GM19372 (cell line): ENCODE measurements around the gene MRPL20.
"Not testable (repeated sequence)": the region's sequence is repeated elsewhere in the genome, so short reads cannot be mapped to it uniquely, and the experiment has no call there.

Source experiments
- ATAC-seq: cut with Tn5 transposase; IDR thresholded peaks from one replicate; pipeline ENCODE4 v1.9.1; 2021; ENCODE audit warnings: mild to moderate bottlenecking, low read depth, moderate library complexity; ENCODE audit not compliant: unreplicated experiment

Gene MRPL20

GRCh38 chr1:1390675-1391074 lies 16.4 kb downstream of the MRPL20 start:
- no peak for ATAC-seq

DNA sequence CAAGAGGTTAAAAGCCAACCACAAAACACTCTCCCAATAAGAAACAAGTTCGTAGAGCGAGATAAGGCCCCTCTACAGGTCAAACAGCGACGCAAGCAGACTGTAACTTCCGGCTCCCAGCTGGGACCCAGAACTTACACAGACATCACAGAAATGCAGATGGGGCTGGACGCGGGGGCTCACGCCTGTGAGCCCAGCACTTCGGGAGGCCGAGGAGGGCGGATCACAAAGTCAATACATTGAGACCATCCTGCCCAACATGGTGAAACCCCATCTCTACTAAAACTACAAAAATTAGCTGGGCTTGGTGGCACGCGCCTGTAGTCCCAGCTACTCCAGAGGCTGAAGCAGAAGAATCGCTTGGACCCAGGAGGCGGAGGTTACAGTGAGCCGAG lies 19.0 kb downstream of the MRPL20 start:
- no peak for ATAC-seq

DNA sequence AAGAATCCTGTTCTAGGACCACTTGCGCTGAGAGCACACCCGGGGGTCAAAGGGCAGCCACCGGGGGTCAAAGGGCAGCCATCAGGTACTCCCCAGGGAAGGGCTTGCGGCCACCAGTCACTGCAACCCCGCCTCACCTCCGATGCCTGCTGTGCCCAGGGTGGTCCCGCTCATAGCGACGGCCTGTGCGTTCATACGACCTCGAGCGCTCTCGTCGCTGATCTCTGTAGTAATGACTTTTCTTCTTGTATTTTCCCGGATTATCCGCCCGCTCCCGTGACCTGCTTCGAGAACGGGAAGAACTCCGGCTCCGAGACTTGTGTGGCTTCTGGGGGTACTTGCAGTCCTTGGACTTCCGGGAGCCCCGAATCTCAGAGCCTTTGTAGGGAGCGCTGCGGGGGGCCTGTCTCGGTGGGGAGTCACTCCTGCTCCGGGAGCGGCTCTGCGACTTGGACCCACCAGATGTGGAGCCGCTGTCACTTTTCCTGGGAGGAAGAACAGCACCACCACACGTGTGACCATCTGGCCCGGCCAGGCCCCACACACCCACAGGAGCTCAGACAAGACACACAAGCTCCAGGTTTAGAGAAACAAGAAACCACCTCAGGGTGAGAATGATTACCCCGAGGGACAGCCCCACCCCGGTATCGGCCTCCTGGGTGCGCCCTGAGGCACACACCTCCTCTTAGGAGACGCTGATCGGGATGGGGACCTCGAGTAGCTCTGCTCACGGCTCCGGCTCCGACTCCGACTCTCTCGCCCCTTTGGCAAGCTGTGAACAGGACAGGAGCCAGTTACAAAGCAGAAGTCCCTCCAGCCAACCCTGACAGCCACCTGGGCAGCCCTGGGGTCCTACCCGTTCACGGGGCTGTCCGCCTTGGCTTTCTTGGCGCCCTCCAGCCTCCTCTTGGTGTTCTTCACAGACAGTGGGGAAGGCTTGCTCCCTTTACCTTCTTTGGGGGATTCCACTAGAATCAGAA lies 19.7 kb downstream of the MRPL20 start:
- no peak for ATAC-seq

- no peak for ATAC-seq
Observed at GRCh38 chr1:1385931-1386330, 21.2 kb downstream of the MRPL20 start.

DNA sequence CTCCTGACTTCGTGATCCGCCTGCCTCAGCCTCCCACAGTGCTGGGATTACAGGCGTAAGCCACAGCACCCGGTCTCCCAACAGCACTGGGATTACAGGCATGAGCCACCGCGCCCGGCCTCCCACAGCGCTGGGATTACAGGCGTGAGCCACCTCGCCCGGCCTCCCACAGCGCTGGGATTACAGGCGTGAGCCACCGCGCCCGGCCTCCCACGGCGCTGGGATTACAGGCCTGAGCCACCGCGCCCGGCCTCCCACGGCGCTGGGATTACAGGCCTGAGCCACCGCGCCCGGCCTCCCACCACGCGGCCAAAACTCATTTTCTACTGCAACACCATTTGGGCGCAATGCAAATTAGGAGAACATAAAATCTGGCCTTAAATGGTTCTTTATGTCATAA lies 21.8 kb downstream of the MRPL20 start:
- not testable (repeated sequence) for ATAC-seq

- ATAC-seq = no peak
Observed at GRCh38 chr1:1381294-1381693, 25.8 kb downstream of the MRPL20 start.

DNA sequence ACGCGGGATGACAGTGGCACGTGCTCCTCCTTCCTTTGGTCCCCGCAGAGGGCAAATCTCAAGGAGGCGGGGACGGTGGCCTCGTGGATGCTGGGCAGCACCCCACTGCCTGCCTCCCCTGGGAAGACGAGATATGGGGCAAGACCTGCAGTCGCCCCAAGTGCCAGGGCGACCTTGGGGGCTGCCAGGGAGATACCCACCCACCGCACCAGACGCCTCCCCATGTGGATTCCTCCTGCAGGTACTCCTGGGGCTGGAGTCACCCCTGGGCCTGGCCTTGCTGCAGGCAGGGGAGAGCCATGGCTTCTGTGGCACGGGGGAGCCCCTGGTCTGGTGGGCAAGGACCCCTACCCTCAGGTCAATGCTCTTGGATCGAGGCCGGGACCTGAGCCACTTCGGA lies 26.2 kb downstream of the MRPL20 start:
- no peak for ATAC-seq

GRCh38 chr1:1377540-1378205 lies 29.4 kb downstream of the MRPL20 start:
- ATAC-seq = no peak

- ATAC-seq = no peak
Observed at GRCh38 chr1:1376551-1377226, 30.4 kb downstream of the MRPL20 start.

DNA sequence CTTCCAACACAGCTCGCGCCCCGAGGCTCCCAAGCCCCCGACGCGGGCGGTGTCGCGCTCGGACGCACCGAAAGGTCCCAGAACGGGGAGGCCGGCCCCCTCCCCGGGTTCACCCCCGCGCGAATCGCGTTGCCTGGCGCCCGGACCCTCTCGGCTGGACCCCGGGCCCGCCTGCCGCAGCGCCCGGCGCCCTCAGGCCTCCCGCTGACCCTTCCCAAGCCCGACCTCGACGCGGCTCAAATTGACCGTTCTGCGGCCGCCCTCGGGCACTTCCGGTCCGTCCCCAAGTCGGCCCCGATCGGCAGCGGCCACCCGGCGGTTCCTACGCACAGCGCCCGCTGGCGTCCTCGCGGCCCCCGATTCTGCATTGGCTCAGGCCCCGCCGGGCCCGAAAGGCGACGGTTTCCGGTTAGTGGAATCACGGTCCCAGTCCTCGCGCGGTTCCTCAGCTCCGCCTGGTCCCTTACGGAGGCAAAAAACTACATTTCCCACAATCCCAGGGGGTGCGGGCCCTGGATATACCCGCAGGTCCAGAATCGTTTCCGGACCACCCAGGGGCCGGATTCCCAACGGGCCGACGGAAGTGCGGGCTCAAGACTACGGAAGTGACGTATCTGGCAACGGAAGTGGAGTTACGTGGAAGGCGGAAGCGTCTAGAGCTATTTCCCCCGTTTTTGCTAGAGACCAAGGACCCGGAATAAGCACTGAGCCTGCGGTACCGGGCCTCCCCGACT lies 32.0 kb downstream of the MRPL20 start, which contains the start of gene AURKAIP1:
Gene AURKAIP1, minus strand, starts transcription at position 279 of the 734 bp plus-strand sequence. CDS start 451 bp downstream, outside the sequence.
- peak; percentile 88 for ATAC-seq

DNA sequence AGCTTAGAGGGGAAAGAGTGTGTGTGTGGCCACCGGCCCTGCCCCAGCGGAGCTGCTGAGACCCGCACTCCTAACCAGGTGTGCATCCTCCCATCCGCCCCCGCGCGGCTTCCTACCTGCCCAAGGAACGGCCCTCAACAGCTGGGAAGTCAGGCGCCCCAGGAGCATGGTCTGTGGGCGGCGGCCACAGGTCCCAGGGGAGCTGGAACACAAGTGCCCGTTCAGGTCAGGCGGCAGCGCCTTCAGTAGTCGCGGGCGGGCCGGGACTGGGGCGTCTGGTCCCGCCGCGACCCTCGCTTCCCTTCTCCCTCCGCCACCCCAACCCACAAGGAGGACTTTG lies 32.5 kb downstream of the MRPL20 start:
- ATAC-seq = peak; percentile 6

DNA sequence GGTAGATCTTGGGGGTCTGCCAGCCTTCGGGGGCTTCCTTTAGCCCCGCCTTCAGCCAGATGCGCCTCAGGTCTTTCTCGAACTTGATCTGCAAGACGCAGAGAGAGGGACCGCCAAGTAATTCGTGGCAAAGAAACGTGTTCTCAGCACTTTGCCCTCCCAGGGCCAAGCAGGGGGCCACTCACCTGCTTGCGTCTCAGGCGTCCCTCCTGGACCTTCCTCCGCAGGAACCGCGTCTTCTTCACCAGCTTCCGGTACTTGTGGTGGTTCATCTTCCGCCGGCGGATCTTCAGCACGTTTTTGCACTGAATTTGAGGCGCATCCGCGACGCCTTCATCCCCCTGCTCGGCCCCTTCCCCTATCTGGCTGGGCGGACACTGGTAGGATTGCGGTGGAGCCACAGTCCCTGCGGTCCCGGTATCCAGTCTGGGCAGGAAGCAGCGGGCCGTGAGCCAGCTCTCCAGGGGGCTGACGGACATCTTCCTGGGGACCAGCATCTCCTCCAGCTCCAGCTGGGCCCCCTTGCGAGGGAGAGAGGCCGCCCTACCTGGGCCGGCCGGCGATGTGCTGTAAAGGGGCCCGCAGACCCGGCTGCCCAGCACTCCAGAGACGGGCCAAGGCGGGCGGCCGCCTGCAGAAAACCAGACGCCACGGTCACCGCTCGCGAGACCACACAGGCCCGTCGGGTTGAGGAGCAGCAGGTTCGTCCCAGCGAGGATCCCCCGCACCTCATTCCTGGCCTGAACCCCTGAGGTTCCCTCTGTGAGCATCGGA lies 33.1 kb downstream of the MRPL20 start:
- no peak for ATAC-seq

DNA sequence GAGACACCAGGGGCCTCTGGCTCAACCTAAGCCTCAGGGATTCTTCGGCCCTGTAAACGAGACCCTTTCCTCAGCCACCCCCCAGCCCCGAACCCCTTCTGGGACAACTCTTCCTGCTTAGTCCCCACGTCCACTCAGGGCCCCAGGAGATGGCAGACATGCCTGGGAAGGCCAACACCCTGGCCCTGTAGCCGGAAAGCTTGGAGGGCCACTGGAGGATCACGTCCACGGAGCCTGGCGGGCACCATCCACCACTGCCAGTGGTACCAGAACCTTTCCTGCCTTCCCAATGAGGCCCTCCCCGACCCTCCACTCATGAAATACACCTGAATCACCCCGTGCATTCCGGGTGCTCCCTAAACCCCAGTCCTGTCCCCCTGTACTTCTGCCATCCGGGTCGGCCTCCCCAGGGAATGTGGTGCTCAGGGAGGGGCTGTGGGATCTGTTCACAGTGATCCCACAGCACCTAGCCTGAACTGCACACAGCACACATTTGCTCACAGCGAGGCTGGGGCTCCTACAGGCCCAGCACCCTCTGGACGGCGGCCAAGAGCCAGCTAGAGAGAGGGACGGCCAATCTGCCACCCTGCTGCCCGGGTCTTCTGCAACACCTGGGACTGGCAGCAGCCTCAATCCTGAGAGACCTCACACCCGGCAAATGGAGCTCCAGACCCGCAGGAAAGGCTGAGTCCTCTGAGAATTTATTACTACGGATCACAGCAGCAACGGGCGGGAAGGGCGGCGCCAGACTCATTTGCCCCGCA lies 33.9 kb downstream of the MRPL20 start:
- no peak for ATAC-seq

- no peak for ATAC-seq
Observed at GRCh38 chr1:1371746-1372711, 35.1 kb downstream of the MRPL20 start.

DNA sequence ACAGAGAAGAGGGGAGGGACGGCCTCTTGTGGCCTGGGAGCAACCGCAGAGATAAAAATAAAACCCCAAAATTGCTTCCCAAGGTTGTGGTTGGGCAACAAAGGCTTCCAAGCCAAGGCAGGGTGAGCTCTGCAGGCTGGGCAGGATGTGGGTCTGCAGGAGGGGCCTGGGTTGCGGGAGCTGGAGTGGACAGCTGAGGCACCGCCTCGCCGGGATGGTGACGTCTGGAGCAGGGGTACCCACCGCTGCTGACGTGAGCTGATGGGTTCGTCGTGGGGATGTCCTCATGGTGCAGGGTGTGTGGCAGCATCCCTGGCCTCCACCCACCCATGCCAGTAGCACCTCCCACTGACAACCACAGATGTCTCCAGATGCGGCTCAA lies 35.7 kb downstream of the MRPL20 start:
- no peak for ATAC-seq

DNA sequence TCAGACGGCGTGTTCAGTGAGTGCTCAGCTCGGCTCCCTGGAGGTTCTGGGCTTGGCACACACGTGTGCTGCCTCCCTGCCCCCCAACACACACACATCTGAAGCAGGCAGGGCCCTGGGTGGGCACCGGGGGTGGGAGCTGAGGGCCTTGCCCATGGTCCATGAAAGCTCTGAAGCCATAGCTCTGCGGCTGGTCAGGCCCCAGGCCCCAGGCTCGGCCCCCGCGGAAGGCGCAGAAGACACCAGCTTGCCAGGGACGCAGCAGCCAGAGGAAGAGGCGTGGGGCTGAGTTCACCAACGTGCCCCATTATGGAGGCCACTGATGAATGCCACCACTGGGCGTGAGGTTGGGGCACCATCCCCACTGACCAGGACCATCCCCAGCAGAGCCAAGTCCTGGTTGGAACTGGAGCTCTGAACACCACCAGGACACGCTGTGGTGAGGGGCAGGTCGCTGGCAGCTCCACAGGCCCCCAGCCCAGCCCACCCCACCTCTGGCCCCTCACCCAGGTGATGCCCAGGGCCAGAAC lies 36.3 kb downstream of the MRPL20 start:
- ATAC-seq = no peak

GRCh38 chr1:1370094-1370493 lies 37.0 kb downstream of the MRPL20 start:
- ATAC-seq = not testable (repeated sequence)

GRCh38 chr1:1367315-1367714 lies 39.8 kb downstream of the MRPL20 start:
- no peak for ATAC-seq
